Osteoblast (primary cell): ENCODE data around the gene MYL3. TPM values are rescaled to one million over a fixed set of nuclear protein-coding genes. Genes with fewer than 3 reads are reported as not detected.

ENCODE experiments used
- DNase-seq: peaks from one replicate; pipeline ENCODE4 v3.0.0; 2011; ENCODE audit warnings: low spot score, mixed read lengths; ENCODE audit not compliant: insufficient read length; ENCODE audit errors: missing footprints
- H2AFZ ChIP-seq: 2 replicates; pipeline ENCODE4 v1.6.0; 2011; ENCODE audit warnings: mild to moderate bottlenecking, low read length
- H3K27ac ChIP-seq: 2 replicates; pipeline ENCODE4 v1.5.1; 2011; ENCODE audit warnings: mild to moderate bottlenecking, low read depth, low read length, moderate library complexity
- H3K27me3 ChIP-seq: 2 replicates; pipeline ENCODE4 v1.6.0; 2012; ENCODE audit warnings: mild to moderate bottlenecking, control low read depth, inconsistent platforms, low read length, moderate library complexity; ENCODE audit not compliant: insufficient read depth
- H3K36me3 ChIP-seq: 2 replicates; pipeline ENCODE4 v1.5.1; 2011; ENCODE audit warnings: mild to moderate bottlenecking, low read length, control low read depth, moderate library complexity; ENCODE audit not compliant: insufficient read depth
- H3K4me1 ChIP-seq: 2 replicates; pipeline ENCODE4 v1.5.1; 2011; ENCODE audit warnings: mild to moderate bottlenecking, low read length, control low read depth, moderate library complexity; ENCODE audit not compliant: insufficient read depth
- H3K4me2 ChIP-seq: 2 replicates; pipeline ENCODE4 v1.6.0; 2011; ENCODE audit warnings: mild to moderate bottlenecking, low read length; ENCODE audit not compliant: insufficient read depth
- H3K4me3 ChIP-seq: fragments of 200-600 bp; sonication (generic); 3 replicates; pipeline ENCODE4 v1.5.1; 2012; ENCODE audit warnings: mild to moderate bottlenecking, low read length, inconsistent platforms; ENCODE audit not compliant: insufficient read depth
- H3K79me2 ChIP-seq: 2 replicates; pipeline ENCODE4 v1.6.0; 2012; ENCODE audit warnings: mild to moderate bottlenecking, low read length, control low read depth, inconsistent platforms; ENCODE audit not compliant: insufficient read depth
- H3K9me3 ChIP-seq: 2 replicates; pipeline ENCODE4 v1.5.1; 2011; ENCODE audit warnings: low read depth, low read length, control low read depth
- H4K20me1 ChIP-seq: 2 replicates; pipeline ENCODE4 v1.6.0; 2012; ENCODE audit warnings: mild to moderate bottlenecking, low read length, control low read depth; ENCODE audit not compliant: insufficient read depth
- CTCF ChIP-seq: IDR thresholded peaks from 2 replicates; pipeline ENCODE4 v1.5.1; 2011; ENCODE audit warnings: mild to moderate bottlenecking, low read depth, low read length, moderate library complexity; ENCODE audit errors: extremely low read depth
- total RNA-seq: library from RNA; depleted of rRNA; stranded (reverse); fragments of >200 nt; gene quantifications from 2 replicates; pipeline ENCODE4 v1.2.3, GENCODE V29; 2012

MYL3 gene
- total RNA-seq, 1 donor: not detected

GRCh38 chr3:46831316-46831715, 31.9 kb downstream of the MYL3 start:
- TF ChIP-seq CTCF: no peak
- H3K79me2 ChIP-seq: no peaks in the 10 kb centered on the region
- peak; percentile 25 for DNase-seq
- no peaks in the 10 kb centered on the region for H3K36me3 ChIP-seq
- no peaks in the 10 kb centered on the region for H3K27me3 ChIP-seq
- no peak overlapping the region for H3K4me3 ChIP-seq
- H3K27ac ChIP-seq: no peak overlapping the region
- no peaks in the 10 kb centered on the region for H3K9me3 ChIP-seq
- H2AFZ ChIP-seq: no peak overlapping the region
- H3K4me1 ChIP-seq: no peaks in the 10 kb centered on the region
- H3K4me2 ChIP-seq: no peak overlapping the region
- no peaks in the 10 kb centered on the region for H4K20me1 ChIP-seq

GRCh38 chr3:46830801-46831200, 32.4 kb downstream of the MYL3 start:
- Histone ChIP-seq H3K4me3 (no peak overlapping the region), H2AFZ (no peak overlapping the region), H3K4me2 (no peak overlapping the region), H4K20me1 (no peaks in the 10 kb centered on the region), H3K9me3 (no peaks in the 10 kb centered on the region), H3K4me1 (no peaks in the 10 kb centered on the region), H3K36me3 (no peaks in the 10 kb centered on the region), H3K27ac (no peak overlapping the region), H3K79me2 (no peaks in the 10 kb centered on the region), H3K27me3 (no peaks in the 10 kb centered on the region)
- TF ChIP-seq CTCF: no peak
- peak; percentile 41 for DNase-seq

- no peak for DNase-seq
- no peak overlapping the region for H3K27ac ChIP-seq
- H2AFZ ChIP-seq: no peak overlapping the region
- no peak overlapping the region for H3K4me2 ChIP-seq
- H3K4me1 ChIP-seq: no peaks in the 10 kb centered on the region
- peaks cover 9% of the 10 kb centered on the region for H3K27me3 ChIP-seq
- no peaks in the 10 kb centered on the region for H3K36me3 ChIP-seq
- H3K9me3 ChIP-seq: no peaks in the 10 kb centered on the region
- H3K79me2 ChIP-seq: no peaks in the 10 kb centered on the region
- no peak for TF ChIP-seq CTCF
- no peak overlapping the region for H3K4me3 ChIP-seq
- no peaks in the 10 kb centered on the region for H4K20me1 ChIP-seq
Measured at GRCh38 chr3:46829699-46830208, 33.5 kb downstream of the MYL3 start.

- H3K79me2 ChIP-seq: no peaks in the 10 kb centered on the region
- no peaks in the 10 kb centered on the region for H4K20me1 ChIP-seq
- no peaks in the 10 kb centered on the region for H3K36me3 ChIP-seq
- DNase-seq: no peak
- H2AFZ ChIP-seq: no peak overlapping the region
- TF ChIP-seq CTCF: no peak
- H3K4me1 ChIP-seq: no peaks in the 10 kb centered on the region
- no peaks in the 10 kb centered on the region for H3K9me3 ChIP-seq
- no peak overlapping the region for H3K4me2 ChIP-seq
- H3K27ac ChIP-seq: no peak overlapping the region
- H3K4me3 ChIP-seq: no peak overlapping the region
- H3K27me3 ChIP-seq: peaks cover 11% of the 10 kb centered on the region
Measured at GRCh38 chr3:46825450-46825849, 37.8 kb downstream of the MYL3 start.
